IPS DF 4.7 (cell line): ENCODE data around the gene NAV1.

ENCODE experiments used
- DNase-seq: peaks from one replicate; pipeline ENCODE4 v3.0.0-alpha.2; 2013; ENCODE audit warnings: low spot score; ENCODE audit errors: extremely low read depth

Gene NAV1

GRCh38 chr1:201583663-201584062 lies 44.7 kb downstream of the NAV1 start:
- DNase-seq, result no peak

- DNase-seq, result no peak
These were observed 45.7 kb downstream of the NAV1 start for GRCh38 chr1:201584471-201585092.

GRCh38 chr1:201585093-201585483 lies 46.2 kb downstream of the NAV1 start:
- no peak for DNase-seq

DNA sequence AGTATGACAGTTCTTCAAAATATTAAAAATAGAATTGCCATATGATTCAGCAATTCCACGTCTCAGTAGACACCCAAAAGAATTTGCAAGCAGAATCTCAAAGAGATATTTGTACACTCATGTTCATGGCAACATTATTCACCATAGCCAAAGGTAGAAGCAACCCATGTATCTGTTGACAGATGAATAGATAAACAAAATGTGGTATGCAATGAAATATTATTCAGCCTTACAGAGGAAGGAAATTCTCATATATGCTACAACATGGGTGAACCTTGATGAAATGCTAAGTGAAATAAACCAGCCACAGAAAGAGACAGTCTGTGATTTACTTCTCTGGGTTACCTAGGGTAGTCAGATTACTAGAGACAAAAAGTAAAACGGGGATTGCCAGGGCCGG lies 47.0 kb downstream of the NAV1 start:
- no peak for DNase-seq

DNA sequence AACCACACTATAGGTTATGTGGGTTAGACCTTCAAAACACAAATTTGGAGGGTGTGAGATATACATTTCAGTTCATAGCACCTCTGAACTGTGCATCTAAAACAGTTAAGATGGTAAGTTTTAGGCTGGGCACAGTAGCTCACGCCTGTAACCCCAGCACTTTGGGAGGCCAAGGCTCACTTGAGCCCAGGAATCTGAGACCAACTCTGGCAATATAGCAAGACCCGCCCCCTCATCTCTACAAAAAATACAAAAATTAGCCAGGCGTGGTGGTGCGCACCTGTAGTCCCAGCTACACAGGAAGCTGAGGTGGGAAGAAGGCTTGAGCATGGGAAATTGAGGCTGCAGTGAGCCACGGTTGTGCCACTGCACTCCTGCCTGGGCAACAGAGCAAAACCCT lies 47.9 kb downstream of the NAV1 start:
- no peak for DNase-seq

- DNase-seq, result no peak
These were observed 48.8 kb downstream of the NAV1 start for GRCh38 chr1:201587729-201588128.
